HEK293 (cell line): ENCODE data around the gene RBMS3.

Experiments
- CTCF ChIA-PET: fragments of 350-600 bp; formaldehyde crosslinking; extraction: SDS; loops from one replicate; lab custom pipeline; 2021; ENCODE audit warnings: antibody characterized with exemption; lab: Yijun Ruan, JAX
- POLR2A ChIA-PET: fragments of 300-600 bp; formaldehyde crosslinking; extraction: SDS; loops from one replicate; lab custom pipeline; 2020; ENCODE audit warnings: antibody characterized with exemption, inconsistent platforms; lab: Yijun Ruan, JAX
- H3K27ac ChIP-seq: fragments of 200-500 bp; sonication (Bioruptor generic); 2 replicates; pipeline ENCODE4 v1.5.1; 2014; ENCODE audit warnings: low read depth, low read length, control low read depth, inconsistent platforms; ENCODE audit errors: extremely low read depth
- H3K36me3 ChIP-seq, 2 experiments: fragments of 200-500 bp in 1 of 2; sonication (Bioruptor generic) in 1 of 2; 1 replicate in 1 of 2; 2 replicates in 1 of 2; pipeline ENCODE4 v1.5.1; 2014 to 2017; ENCODE audit warnings: inconsistent platforms in 2 of 2, low read length in 2 of 2; ENCODE audit not compliant: control insufficient read depth in 2 of 2, insufficient read depth in 1 of 2
- H3K4me1 ChIP-seq: fragments of 200-500 bp; sonication (Bioruptor generic); 2 replicates; pipeline ENCODE4 v1.5.1; 2014; ENCODE audit warnings: mild to moderate bottlenecking, low read length, inconsistent platforms; ENCODE audit not compliant: control insufficient read depth, insufficient read depth
- H3K4me3 ChIP-seq: 2 replicates; pipeline ENCODE4 v1.5.1; 2011; ENCODE audit warnings: low read depth, mild to moderate bottlenecking, control low read depth, low read length, moderate library complexity
- H3K9me3 ChIP-seq: fragments of 200-500 bp; sonication (Bioruptor generic); 2 replicates; pipeline ENCODE4 v1.5.1; 2014; ENCODE audit warnings: low read depth, low read length, inconsistent platforms; ENCODE audit not compliant: control insufficient read depth, insufficient read depth
- IKZF3 ChIP-seq: fragments of 450-650 bp; IDR thresholded peaks from 2 replicates; pipeline ENCODE4 v1.5.0; 2018; ENCODE audit warnings: missing biosample characterization, mild to moderate bottlenecking, missing genetic modification characterization, moderate library complexity
- MEIS1 ChIP-seq: sonication (generic); formaldehyde crosslinking; IDR thresholded peaks from 2 replicates; pipeline ENCODE4 v1.8.1; 2022; ENCODE audit warnings: missing genetic modification reagents, mild to moderate bottlenecking, borderline replicate concordance
- MZF1 ChIP-seq: fragments of 450-650 bp; formaldehyde crosslinking; IDR thresholded peaks from 2 replicates; pipeline ENCODE4 v1.5.1; 2017; ENCODE audit warnings: missing biosample characterization, missing genetic modification characterization, borderline replicate concordance
- PRDM2 ChIP-seq: fragments of 450-650 bp; formaldehyde crosslinking; IDR thresholded peaks from 2 replicates; pipeline ENCODE4 v1.5.1; 2016; ENCODE audit warnings: missing biosample characterization, missing genetic modification characterization, borderline replicate concordance
- TRIM28 ChIP-seq: IDR thresholded peaks from 2 replicates; pipeline ENCODE4 v1.6.1; 2011; ENCODE audit warnings: low read length, control low read depth, borderline replicate concordance
- ZBTB1 ChIP-seq: fragments of 450-650 bp; formaldehyde crosslinking; IDR thresholded peaks from 2 replicates; pipeline ENCODE4 v1.5.1; 2016; ENCODE audit warnings: missing biosample characterization, missing genetic modification characterization
- ZNF140 ChIP-seq: fragments of 450-650 bp; formaldehyde crosslinking; IDR thresholded peaks from 2 replicates; pipeline ENCODE4 v1.5.1; 2016; ENCODE audit warnings: missing biosample characterization, missing genetic modification characterization
- ZNF169 ChIP-seq: fragments of 450-650 bp; formaldehyde crosslinking; IDR thresholded peaks from 2 replicates; pipeline ENCODE4 v1.5.1; 2016; ENCODE audit warnings: missing biosample characterization, missing genetic modification characterization
- ZNF239 ChIP-seq: fragments of 450-650 bp; formaldehyde crosslinking; IDR thresholded peaks from 2 replicates; pipeline ENCODE4 v1.5.1; 2016; ENCODE audit warnings: missing biosample characterization, missing genetic modification characterization
- ZNF394 ChIP-seq: fragments of 450-650 bp; formaldehyde crosslinking; IDR thresholded peaks from 2 replicates; pipeline ENCODE4 v1.5.1; 2016; ENCODE audit warnings: missing biosample characterization, missing genetic modification characterization, mild to moderate bottlenecking, moderate library complexity, borderline replicate concordance
- ZNF423 ChIP-seq: fragments of 450-650 bp; formaldehyde crosslinking; IDR thresholded peaks from 2 replicates; pipeline ENCODE4 v1.5.1; 2016; ENCODE audit warnings: missing biosample characterization, missing genetic modification characterization
- ZNF514 ChIP-seq: fragments of 450-650 bp; formaldehyde crosslinking; IDR thresholded peaks from 2 replicates; pipeline ENCODE4 v1.5.1; 2016; ENCODE audit warnings: missing biosample characterization, missing genetic modification characterization
- ZNF548 ChIP-seq: fragments of 450-650 bp; formaldehyde crosslinking; IDR thresholded peaks from 2 replicates; pipeline ENCODE4 v1.5.1; 2016; ENCODE audit warnings: missing biosample characterization, missing genetic modification characterization
- ZNF549 ChIP-seq: fragments of 450-650 bp; IDR thresholded peaks from 2 replicates; pipeline ENCODE4 v1.5.1; 2018; ENCODE audit warnings: missing biosample characterization, missing genetic modification characterization, mild to moderate bottlenecking, inconsistent platforms, moderate library complexity
- ZNF571 ChIP-seq: fragments of 450-650 bp; formaldehyde crosslinking; IDR thresholded peaks from 2 replicates; pipeline ENCODE4 v1.5.0; 2017; ENCODE audit warnings: missing biosample characterization, missing genetic modification characterization
- ZNF629 ChIP-seq: fragments of 450-650 bp; formaldehyde crosslinking; IDR thresholded peaks from 2 replicates; pipeline ENCODE4 v1.5.1; 2017; ENCODE audit warnings: missing biosample characterization, missing genetic modification characterization
- ZNF677 ChIP-seq: fragments of 450-650 bp; IDR thresholded peaks from 2 replicates; pipeline ENCODE4 v1.5.0; 2018; ENCODE audit warnings: missing biosample characterization, mild to moderate bottlenecking, missing genetic modification characterization, moderate library complexity
- ZNF792 ChIP-seq: fragments of 450-650 bp; formaldehyde crosslinking; IDR thresholded peaks from 2 replicates; pipeline ENCODE4 v1.5.1; 2016; ENCODE audit warnings: missing biosample characterization, missing genetic modification characterization
- ZNF837 ChIP-seq: fragments of 450-650 bp; formaldehyde crosslinking; IDR thresholded peaks from 2 replicates; pipeline ENCODE4 v1.5.1; 2016; ENCODE audit warnings: missing biosample characterization, missing genetic modification characterization
- ZSCAN16 ChIP-seq: fragments of 450-650 bp; formaldehyde crosslinking; IDR thresholded peaks from 2 replicates; pipeline ENCODE4 v1.5.1; 2016; ENCODE audit warnings: missing biosample characterization, missing genetic modification characterization
- TF ChIP-seq, protein P1 (sequence below): fragments of 450-650 bp; formaldehyde crosslinking; IDR thresholded peaks from 2 replicates; pipeline ENCODE4 v1.5.1; 2016; ENCODE audit warnings: missing biosample characterization, missing genetic modification characterization
- TF ChIP-seq, protein P2 (sequence below): fragments of 450-650 bp; formaldehyde crosslinking; IDR thresholded peaks from 2 replicates; pipeline ENCODE4 v1.5.1; 2016; ENCODE audit warnings: missing biosample characterization, missing genetic modification characterization

RBMS3 gene

DNA sequence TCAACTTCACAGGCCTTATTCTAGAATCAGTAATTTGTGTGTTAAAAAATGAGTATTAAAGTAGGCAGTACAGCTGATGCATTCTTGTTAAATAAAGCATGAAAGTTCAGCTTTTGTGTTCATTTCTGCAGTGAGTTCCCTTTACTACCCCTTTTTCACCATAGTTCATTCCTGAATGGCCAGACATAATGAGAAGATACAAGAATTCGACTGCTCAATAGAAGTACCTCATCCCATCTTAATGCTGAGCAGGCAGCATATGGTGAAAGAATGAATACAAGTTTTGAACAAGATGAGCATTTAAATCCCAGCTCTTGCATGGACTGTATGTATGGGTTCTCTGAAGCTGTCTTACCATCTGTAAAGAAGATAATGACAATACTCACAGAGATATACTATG, 677.9 kb downstream of the RBMS3 start:
- no peak overlapping the region for H3K4me3 ChIP-seq
- POLR2A ChIA-PET: no interaction called here
- H3K9me3 ChIP-seq: no peaks in the 10 kb centered on the region
- CTCF ChIA-PET: interaction anchor here (0.7 kb wide), 1 partner anchor 68 kb away, joined by 3 read pairs; no protein-coding TSS in a partner anchor
- H3K4me1 ChIP-seq: no peaks in the 10 kb centered on the region
- no peaks in the 10 kb centered on the region for H3K36me3 ChIP-seq
- H3K27ac ChIP-seq: no peak overlapping the region
- no peak for TF ChIP-seq ZNF394 (tag by site-specific recombination)
- no peak for TF ChIP-seq TRIM28
- no peak for TF ChIP-seq ZNF677 (tag by site-specific recombination)
- TF ChIP-seq ZNF548 (tag by site-specific recombination): no peak
- TF ChIP-seq ZNF169 (tag by site-specific recombination): no peak
- no peak for TF ChIP-seq ZNF571 (tag by site-specific recombination)
- no peak for TF ChIP-seq ZNF239
- no peak for TF ChIP-seq MEIS1 (CRISPR knock-in tag)
- TF ChIP-seq ZNF514: no peak
- no peak for TF ChIP-seq IKZF3 (tag by site-specific recombination)
- no peak for TF ChIP-seq ZBTB1

DNA sequence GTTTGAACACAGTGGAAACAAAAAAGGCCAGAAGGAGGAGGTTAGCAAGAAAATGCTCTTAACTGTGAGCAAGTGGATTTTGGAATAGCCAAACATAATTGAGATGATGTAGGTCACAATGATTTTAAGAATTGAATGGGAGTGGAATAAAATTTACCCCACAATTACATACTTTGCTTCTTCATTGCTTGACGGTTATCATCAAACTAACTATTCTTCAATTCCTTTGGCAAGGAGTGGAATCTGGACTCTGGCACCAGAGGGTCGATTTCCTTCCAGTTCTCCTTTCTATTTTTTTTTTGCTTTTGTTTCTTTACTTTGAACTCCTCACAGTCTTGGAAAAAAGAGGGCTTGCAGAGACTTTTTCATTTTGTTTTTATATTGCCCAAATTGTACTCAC, 691.0 kb downstream of the RBMS3 start:
- TF ChIP-seq ZNF549 (tag by site-specific recombination) (no peak), MZF1 (tag by site-specific recombination) (no peak), ZNF423 (tag by site-specific recombination) (no peak), ZNF140 (tag by site-specific recombination) (no peak), ZNF629 (tag by site-specific recombination) (no peak), ZNF792 (tag by site-specific recombination) (no peak), PRDM2 (tag by site-specific recombination) (no peak), ZNF837 (tag by site-specific recombination) (no peak), ZSCAN16 (no peak)
- TF ChIP-seq, protein P1, sequence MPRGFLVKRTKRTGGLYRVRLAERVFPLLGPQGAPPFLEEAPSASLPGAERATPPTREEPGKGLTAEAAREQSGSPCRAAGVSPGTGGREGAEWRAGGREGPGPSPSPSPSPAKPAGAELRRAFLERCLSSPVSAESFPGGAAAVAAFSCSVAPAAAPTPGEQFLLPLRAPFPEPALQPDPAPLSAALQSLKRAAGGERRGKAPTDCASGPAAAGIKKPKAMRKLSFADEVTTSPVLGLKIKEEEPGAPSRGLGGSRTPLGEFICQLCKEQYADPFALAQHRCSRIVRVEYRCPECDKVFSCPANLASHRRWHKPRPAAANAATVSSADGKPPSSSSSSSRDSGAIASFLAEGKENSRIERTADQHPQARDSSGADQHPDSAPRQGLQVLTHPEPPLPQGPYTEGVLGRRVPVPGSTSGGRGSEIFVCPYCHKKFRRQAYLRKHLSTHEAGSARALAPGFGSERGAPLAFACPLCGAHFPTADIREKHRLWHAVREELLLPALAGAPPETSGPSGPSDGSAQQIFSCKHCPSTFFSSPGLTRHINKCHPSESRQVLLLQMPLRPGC: no peak
- TF ChIP-seq, protein P2, sequence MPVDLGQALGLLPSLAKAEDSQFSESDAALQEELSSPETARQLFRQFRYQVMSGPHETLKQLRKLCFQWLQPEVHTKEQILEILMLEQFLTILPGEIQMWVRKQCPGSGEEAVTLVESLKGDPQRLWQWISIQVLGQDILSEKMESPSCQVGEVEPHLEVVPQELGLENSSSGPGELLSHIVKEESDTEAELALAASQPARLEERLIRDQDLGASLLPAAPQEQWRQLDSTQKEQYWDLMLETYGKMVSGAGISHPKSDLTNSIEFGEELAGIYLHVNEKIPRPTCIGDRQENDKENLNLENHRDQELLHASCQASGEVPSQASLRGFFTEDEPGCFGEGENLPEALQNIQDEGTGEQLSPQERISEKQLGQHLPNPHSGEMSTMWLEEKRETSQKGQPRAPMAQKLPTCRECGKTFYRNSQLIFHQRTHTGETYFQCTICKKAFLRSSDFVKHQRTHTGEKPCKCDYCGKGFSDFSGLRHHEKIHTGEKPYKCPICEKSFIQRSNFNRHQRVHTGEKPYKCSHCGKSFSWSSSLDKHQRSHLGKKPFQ (tag by site-specific recombination): no peak
- Histone ChIP-seq H3K36me3 (no peaks in the 10 kb centered on the region), H3K27ac (no peak overlapping the region), H3K4me3 (no peak overlapping the region), H3K9me3 (no peaks in the 10 kb centered on the region), H3K4me1 (no peaks in the 10 kb centered on the region)
- CTCF ChIA-PET: interaction anchor here (0.7 kb wide), 1 partner anchor 57 kb away, joined by 3 read pairs; no protein-coding TSS in a partner anchor
- POLR2A ChIA-PET: no interaction called here
